ENCODE data around the gene PLCG1.

The PLCG1 gene

DNA sequence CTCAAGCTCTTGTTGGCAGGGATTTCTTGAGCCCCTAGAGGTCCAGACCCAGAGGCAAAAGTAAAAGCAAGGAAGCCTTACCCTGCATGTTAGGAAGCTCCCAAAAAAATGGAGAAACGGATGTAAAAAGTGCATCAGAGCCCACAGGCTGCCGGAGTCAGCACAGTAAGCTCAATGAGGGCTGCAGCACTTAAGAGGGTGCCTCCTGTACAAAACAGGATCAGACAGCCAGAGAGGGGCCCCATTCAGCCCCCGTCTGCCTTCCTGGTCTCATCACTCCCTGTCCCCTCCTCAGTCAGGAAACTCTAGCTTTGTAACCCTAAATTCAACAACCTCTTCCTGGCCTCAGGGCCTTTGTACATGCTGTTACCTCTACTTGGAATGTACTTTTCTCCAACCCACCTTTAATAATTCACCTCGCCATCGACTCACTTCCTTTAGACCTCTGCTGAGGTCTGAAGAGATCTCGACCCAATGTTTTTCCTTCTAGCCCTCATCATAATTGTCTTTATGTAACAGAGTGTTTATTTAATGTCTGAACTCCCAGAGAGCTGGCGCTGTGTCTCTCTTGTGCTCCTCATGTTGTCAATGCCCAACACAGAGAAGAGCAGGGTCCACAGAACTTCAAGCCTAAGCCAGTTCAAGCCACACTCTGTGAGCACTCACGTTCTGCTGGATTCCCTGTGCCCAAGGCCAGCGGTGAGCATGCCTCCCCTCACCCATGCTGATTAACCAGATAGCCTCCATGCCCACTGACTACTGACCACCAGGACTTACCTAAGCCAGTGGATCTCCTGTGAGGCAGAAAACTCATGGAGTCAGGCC lies 2.8 kb upstream of the PLCG1 start:
- no peak overlapping the region for H3K18ac ChIP-seq (ENCODE audit: low read length)
- no peak overlapping the region for H2BK5ac ChIP-seq (ENCODE audit: low read length)
- no peaks in the 10 kb centered on the region for H3K27me3 ChIP-seq (ENCODE audit: insufficient read depth, low read length, poor library complexity)
- no peak overlapping the region for H3K4ac ChIP-seq (ENCODE audit: low read depth, low read length)
- WGBS (ENCODE audit: extremely low coverage, insufficient coverage, low lambda C conversion rate), result no CpG with 5 or more reads among the region's 9 CpGs
- H3K79me1 ChIP-seq (ENCODE audit: low read length), result peaks cover 4% of the 10 kb centered on the region
- no peak overlapping the region for H2BK120ac ChIP-seq (ENCODE audit: low read depth, low read length)
- H3K56ac ChIP-seq (ENCODE audit: low read length), result no peak overlapping the region
- H2BK15ac ChIP-seq (replicated peaks; ENCODE audit: low read depth), result no peak overlapping the region
- H2AK5ac ChIP-seq (ENCODE audit: low read length), result peak overlapping the region; percentile 18
- DNase-seq, result no peak
- H3K36me3 ChIP-seq (ENCODE audit: control insufficient read depth, insufficient read depth, low read length), result no peaks in the 10 kb centered on the region
- H3K79me2 ChIP-seq (ENCODE audit: control insufficient read depth, insufficient read depth, low read length), result peaks cover 17% of the 10 kb centered on the region
- peaks cover 17% of the 10 kb centered on the region for H3K4me1 ChIP-seq (ENCODE audit: control insufficient read depth, low read depth, low read length)
- H3K23ac ChIP-seq (ENCODE audit: low read length), result peak overlapping the region; percentile 51
- H3K4me3 ChIP-seq (ENCODE audit: low read length), result no peak overlapping the region
- no peak overlapping the region for H3K27ac ChIP-seq (ENCODE audit: low read depth, low read length)
- H4K8ac ChIP-seq (ENCODE audit: low read depth, low read length), result no peak overlapping the region
- H3K9ac ChIP-seq (ENCODE audit: low read length), result no peak overlapping the region
- no peak overlapping the region for H3K4me2 ChIP-seq (ENCODE audit: low read length)
- no peak overlapping the region for H4K5ac ChIP-seq (ENCODE audit: low read length)

DNA sequence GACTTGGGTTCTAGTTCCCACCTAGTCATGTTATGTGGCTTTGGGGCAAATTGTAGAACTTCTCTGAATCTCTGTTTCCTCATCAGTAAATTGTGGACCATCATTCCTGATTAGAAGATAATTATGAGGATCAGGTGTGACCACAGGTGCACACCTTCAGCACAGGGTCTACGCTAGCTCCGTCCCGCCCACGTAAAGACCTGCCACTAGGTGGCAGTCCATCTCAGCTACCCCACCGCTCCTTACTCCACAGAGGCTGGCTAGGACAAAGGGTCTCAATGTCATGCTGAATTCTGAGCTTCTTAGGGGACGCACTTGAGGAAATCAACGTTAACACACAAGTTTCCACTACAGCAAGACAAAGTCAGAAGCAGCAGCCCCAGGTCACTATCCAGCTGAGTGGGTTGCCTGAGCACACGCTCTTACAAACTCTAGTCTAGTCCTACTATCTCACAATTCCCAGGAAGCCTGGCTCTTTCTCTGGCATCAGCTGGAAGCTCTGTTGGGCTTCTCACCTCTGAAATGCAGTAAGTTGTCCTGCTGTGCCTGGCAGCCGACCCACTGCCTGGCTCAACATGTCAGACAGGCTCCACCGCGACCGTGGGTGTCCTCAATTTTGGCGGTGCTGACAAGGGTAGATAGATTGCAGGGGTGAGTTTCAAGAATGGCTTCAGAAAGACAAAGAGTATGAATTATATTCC lies 2.0 kb upstream of the PLCG1 start:
- Histone ChIP-seq H3K27me3 (ENCODE audit: insufficient read depth, low read length, poor library complexity) (no peaks in the 10 kb centered on the region), H3K23ac (ENCODE audit: low read length) (no peak overlapping the region), H2BK5ac (ENCODE audit: low read length) (no peak overlapping the region), H3K4me2 (ENCODE audit: low read length) (no peak overlapping the region), H2BK15ac (replicated peaks; ENCODE audit: low read depth) (no peak overlapping the region), H2BK120ac (ENCODE audit: low read depth, low read length) (no peak overlapping the region), H3K4ac (ENCODE audit: low read depth, low read length) (no peak overlapping the region), H3K9ac (ENCODE audit: low read length) (peak overlapping the region; percentile 92), H4K8ac (ENCODE audit: low read depth, low read length) (no peak overlapping the region), H3K4me3 (ENCODE audit: low read length) (no peak overlapping the region), H2AK5ac (ENCODE audit: low read length) (no peak overlapping the region), H3K79me2 (ENCODE audit: control insufficient read depth, insufficient read depth, low read length) (peaks cover 25% of the 10 kb centered on the region), H3K36me3 (ENCODE audit: control insufficient read depth, insufficient read depth, low read length) (no peaks in the 10 kb centered on the region), H4K5ac (ENCODE audit: low read length) (no peak overlapping the region), H3K4me1 (ENCODE audit: control insufficient read depth, low read depth, low read length) (peaks cover 25% of the 10 kb centered on the region), H3K27ac (ENCODE audit: low read depth, low read length) (peak overlapping the region; percentile 13), H3K79me1 (ENCODE audit: low read length) (peaks cover 11% of the 10 kb centered on the region), H3K56ac (ENCODE audit: low read length) (peak overlapping the region; percentile 71), H3K18ac (ENCODE audit: low read length) (no peak overlapping the region)
- no CpG with 5 or more reads among the region's 13 CpGs for WGBS (ENCODE audit: extremely low coverage, insufficient coverage, low lambda C conversion rate)
- DNase-seq, result peak; percentile 90

GRCh38 chr20:41135888-41136679 lies 1.3 kb upstream of the PLCG1 start:
- peaks cover 32% of the 10 kb centered on the region for H3K79me2 ChIP-seq (ENCODE audit: control insufficient read depth, insufficient read depth, low read length)

GRCh38 chr20:41137614-41138474 lies 501 bp downstream of the PLCG1 start:
- H3K4me2 ChIP-seq (ENCODE audit: low read length), result peak overlapping the region; percentile 85
- peak overlapping the region; percentile 98 for H3K56ac ChIP-seq (ENCODE audit: low read length)
- H3K27ac ChIP-seq (ENCODE audit: low read depth, low read length), result peak overlapping the region; percentile 89
- H2AK5ac ChIP-seq (ENCODE audit: low read length), result peak overlapping the region; percentile 56
- H3K4me3 ChIP-seq (ENCODE audit: low read length), result peak overlapping the region; percentile 91
- peaks cover 22% of the 10 kb centered on the region for H3K79me1 ChIP-seq (ENCODE audit: low read length)
- H3K4ac ChIP-seq (ENCODE audit: low read depth, low read length), result peak overlapping the region; percentile 91
- H3K9ac ChIP-seq (ENCODE audit: low read length), result peak overlapping the region; percentile 88
- DNase-seq, result peak; percentile 95
- no CpG with 5 or more reads among the region's 66 CpGs for WGBS (ENCODE audit: extremely low coverage, insufficient coverage, low lambda C conversion rate)
- peak overlapping the region; percentile 47 for H2BK5ac ChIP-seq (ENCODE audit: low read length)
- H3K23ac ChIP-seq (ENCODE audit: low read length), result peak overlapping the region; percentile 99
- no peak overlapping the region for H4K8ac ChIP-seq (ENCODE audit: low read depth, low read length)
- H2BK15ac ChIP-seq (replicated peaks; ENCODE audit: low read depth), result no peak overlapping the region
- peaks cover 31% of the 10 kb centered on the region for H3K4me1 ChIP-seq (ENCODE audit: control insufficient read depth, low read depth, low read length)
- no peaks in the 10 kb centered on the region for H3K36me3 ChIP-seq (ENCODE audit: control insufficient read depth, insufficient read depth, low read length)
- H4K5ac ChIP-seq (ENCODE audit: low read length), result no peak overlapping the region
- H3K79me2 ChIP-seq (ENCODE audit: control insufficient read depth, insufficient read depth, low read length), result peaks cover 50% of the 10 kb centered on the region
- peak overlapping the region; percentile 97 for H3K18ac ChIP-seq (ENCODE audit: low read length)
- no peak overlapping the region for H2BK120ac ChIP-seq (ENCODE audit: low read depth, low read length)
- H3K27me3 ChIP-seq (ENCODE audit: insufficient read depth, low read length, poor library complexity), result no peaks in the 10 kb centered on the region

More at GRCh38 chr20:41135888-41136679, 1.3 kb upstream of the PLCG1 start:
- Histone ChIP-seq H2BK5ac (ENCODE audit: low read length) (peak overlapping the region; percentile 81), H2BK15ac (replicated peaks; ENCODE audit: low read depth) (no peak overlapping the region), H2BK120ac (ENCODE audit: low read depth, low read length) (no peak overlapping the region), H3K23ac (ENCODE audit: low read length) (peak overlapping the region; percentile 85), H3K4me3 (ENCODE audit: low read length) (peak overlapping the region; percentile 29), H3K56ac (ENCODE audit: low read length) (peak overlapping the region; percentile 98), H3K27me3 (ENCODE audit: insufficient read depth, low read length, poor library complexity) (no peaks in the 10 kb centered on the region), H3K4me1 (ENCODE audit: control insufficient read depth, low read depth, low read length) (peaks cover 31% of the 10 kb centered on the region), H4K5ac (ENCODE audit: low read length) (no peak overlapping the region), H3K4ac (ENCODE audit: low read depth, low read length) (peak overlapping the region; percentile 61), H3K18ac (ENCODE audit: low read length) (peak overlapping the region; percentile 34), H3K27ac (ENCODE audit: low read depth, low read length) (peak overlapping the region; percentile 73), H3K4me2 (ENCODE audit: low read length) (peak overlapping the region; percentile 85), H3K9ac (ENCODE audit: low read length) (peak overlapping the region; percentile 92), H3K79me1 (ENCODE audit: low read length) (peaks cover 15% of the 10 kb centered on the region), H4K8ac (ENCODE audit: low read depth, low read length) (no peak overlapping the region), H2AK5ac (ENCODE audit: low read length) (peak overlapping the region; percentile 7), H3K36me3 (ENCODE audit: control insufficient read depth, insufficient read depth, low read length) (no peaks in the 10 kb centered on the region)
- DNase-seq, result peak; percentile 48
- WGBS (ENCODE audit: extremely low coverage, insufficient coverage, low lambda C conversion rate), result no CpG with 5 or more reads among the region's 23 CpGs
